Cardiac septum (tissue), 1 donor: ENCODE data around the gene GARIN5B. TPM values are rescaled to one million over a fixed set of nuclear protein-coding genes. Genes with fewer than 3 reads are reported as not detected.
"Not testable (repeated sequence)": the region's sequence is repeated elsewhere in the genome, so short reads cannot be mapped to it uniquely, and the experiment has no call there.

Experiments used
- DNase-seq: peaks from one replicate; pipeline ENCODE4 v3.0.0-alpha.2; 2020; ENCODE audit warnings: low spot score
- intact Hi-C: fragments of 100-400 bp; cut with DNase I; formaldehyde crosslinking; loops from one replicate; pipeline ENCODE4 v1.14.0; 2022
- total RNA-seq: library from RNA; stranded (reverse); fragmentation: NEBNext Ultra II Directional; extraction: Animal tissue kit (Norgen Biotek cat#: 25700); gene quantifications from one replicate; pipeline ENCODE4 v1.2.1, GENCODE V29; 2021
- donor health status: DM: no; HTN: no; CAD: no.

Gene GARIN5B
- total RNA-seq, 1 donor from 2014 or later: not detected

GRCh38 chr19:55339105-55339888, 23.8 kb downstream of the GARIN5B start, which contains the start of gene KMT5C:
KMT5C (plus strand) TSS chr19:55339876; CDS start chr19:55341937, 2,061 bp downstream.
- DNase-seq: peak; percentile 100
- intact Hi-C loops: loop anchor here (1.0 kb wide), 1 partner anchor 46 kb away; the partner anchor contains the start of gene RPL28

DNA sequence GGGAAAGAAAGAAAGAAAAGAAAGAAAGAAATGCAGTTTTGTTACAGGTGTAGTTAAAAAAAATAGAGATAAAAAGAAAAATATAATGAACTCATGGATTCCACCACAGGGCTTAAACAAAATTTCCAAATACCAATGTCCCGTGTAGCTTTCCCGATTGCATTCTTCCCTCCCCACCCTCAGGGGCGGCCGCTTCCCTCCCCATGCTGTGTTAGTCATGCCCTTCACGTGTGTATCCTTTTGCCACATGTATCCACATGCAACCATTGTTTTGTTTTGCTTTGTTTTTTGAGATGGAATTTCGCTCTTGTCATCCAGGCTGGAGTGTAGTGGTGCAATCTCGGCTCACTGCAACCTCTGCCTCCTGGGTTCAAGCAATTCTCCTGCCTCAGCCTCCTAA, 27.0 kb downstream of the GARIN5B start:
- intact Hi-C loops: no loop called here
- no peak for DNase-seq

- intact Hi-C loops: no loop called here
- no peak for DNase-seq
Observed at GRCh38 chr19:55333870-55334269, 29.2 kb downstream of the GARIN5B start.

GRCh38 chr19:55329791-55330190, 33.3 kb downstream of the GARIN5B start:
- DNase-seq, intact Hi-C loops: not testable (repeated sequence)

DNA sequence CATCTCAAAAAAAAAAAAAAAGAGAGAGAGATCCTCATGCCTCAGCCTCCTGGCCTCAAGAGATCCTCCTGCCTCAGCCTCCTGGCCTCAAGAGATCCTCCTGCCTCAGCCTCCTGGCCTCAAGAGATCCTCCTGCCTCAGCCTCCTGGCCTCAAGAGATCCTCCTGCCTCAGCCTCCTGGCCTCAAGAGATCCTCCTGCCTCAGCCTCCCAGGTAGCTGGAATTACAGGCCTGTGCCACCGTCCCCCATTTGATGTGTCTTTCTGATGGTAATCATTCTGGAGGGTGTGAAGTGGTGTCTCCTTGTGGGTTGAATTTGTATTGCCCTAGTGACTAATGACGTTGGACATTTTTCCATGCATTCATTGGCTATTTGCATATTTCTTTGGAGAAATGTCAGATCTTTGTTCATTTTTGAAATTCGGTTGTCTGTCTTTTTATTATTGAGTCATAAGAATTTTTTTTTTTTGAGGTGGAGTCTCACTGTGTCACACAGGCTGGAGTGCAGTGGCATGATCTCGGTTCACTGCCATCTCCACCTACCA, 34.2 kb downstream of the GARIN5B start:
- DNase-seq, intact Hi-C loops: not testable (repeated sequence)

GRCh38 chr19:55325172-55325571, 37.9 kb downstream of the GARIN5B start, which contains the start of gene TMEM150B:
TMEM150B (minus strand) TSS chr19:55325341; CDS start chr19:55321036, 4,305 bp downstream.
- no peak for DNase-seq
- intact Hi-C loops: no loop called here

- intact Hi-C loops: no loop called here
- no peak for DNase-seq
Observed at GRCh38 chr19:55324662-55325061, 38.4 kb downstream of the GARIN5B start.

DNA sequence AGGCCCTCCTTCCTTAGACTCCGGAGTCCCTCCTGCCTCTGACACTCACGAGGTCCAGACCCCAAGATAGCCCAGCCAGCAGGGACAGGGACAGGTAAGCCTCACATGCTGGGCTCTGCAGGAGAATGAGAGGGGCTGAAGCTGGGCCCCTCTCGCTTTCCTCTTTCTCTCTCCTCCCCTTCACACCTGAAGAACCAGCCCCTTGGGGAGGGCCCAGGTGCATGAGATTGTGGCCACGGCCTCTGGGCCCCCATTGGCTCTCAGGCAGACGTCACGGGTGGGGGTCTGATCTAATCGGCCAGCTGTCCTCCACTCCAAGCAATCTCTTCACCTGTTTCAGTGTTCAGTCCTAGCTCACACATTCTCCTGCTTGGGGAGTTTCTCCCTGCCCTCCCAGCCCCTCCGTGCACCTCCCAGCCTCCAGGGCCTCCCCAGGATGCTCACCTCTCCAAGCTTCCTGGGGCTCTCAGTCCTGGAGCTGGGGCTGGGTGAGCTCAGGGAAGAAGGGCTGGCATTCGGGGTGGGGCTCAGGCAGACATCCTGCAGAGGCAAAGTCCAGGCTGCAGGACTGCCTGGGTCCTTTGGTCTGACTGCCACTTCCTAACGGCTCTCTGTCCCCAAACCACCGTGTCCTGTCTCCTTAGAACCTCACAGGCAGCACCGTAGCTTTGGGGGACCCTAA, 40.7 kb downstream of the GARIN5B start:
- intact Hi-C loops: no loop called here

GRCh38 chr19:55321466-55322137, 41.5 kb downstream of the GARIN5B start:
- intact Hi-C loops: no loop called here
- no peak for DNase-seq

More for the DNA sequence above, 40.7 kb downstream of the GARIN5B start:
- no peak for DNase-seq

DNA sequence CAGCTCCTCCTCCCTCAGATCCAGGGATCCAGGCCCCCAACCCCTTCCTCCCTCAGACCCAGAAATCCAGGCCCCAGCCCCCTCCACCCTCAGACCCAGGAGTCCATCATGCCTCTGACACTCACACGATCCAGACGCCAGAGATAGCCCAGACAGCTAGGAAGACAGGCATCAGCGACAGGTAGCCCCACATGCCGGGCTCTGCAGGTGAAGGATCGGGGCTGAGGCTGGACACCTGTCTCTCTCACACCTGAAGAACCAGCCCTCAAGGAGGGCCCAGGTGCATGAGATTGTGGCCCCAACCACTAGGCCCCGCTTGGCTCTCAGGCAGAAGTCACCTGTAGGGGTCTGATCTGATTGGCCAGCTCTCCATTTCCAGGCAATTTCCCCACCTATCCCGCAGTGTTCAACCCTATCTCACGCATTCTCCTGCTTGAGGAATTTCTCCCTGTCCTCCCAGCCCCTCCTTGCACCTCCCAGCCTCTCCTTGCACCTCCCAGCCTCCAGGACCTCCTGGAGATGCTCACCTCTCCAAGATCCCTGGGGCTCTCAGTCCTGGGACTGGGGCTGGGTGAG, 42.1 kb downstream of the GARIN5B start:
- no peak for DNase-seq
- intact Hi-C loops: no loop called here

- intact Hi-C loops: no loop called here
Observed at GRCh38 chr19:55319785-55320184, 43.3 kb downstream of the GARIN5B start.

DNA sequence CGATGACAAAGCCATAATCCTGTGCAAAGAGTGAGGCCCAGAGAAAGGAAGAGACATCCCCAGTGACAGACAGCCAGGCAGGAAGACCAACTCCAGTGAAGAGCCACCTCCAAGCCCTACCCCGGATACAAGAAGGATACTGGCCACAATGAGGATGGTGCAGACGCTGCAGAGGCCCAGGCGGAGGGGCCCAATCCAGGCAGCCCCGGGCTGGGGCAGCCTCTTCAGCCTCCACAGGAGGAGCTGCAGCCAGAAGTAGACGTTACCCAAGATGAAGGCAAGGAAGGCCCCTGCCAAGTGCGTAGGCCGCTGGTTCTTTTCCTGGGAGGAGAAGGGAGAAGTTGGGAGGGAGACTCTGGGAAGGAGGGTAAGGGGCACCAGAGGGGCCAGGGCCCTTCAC, 46.4 kb downstream of the GARIN5B start:
- intact Hi-C loops: no loop called here
- DNase-seq: no peak

More at GRCh38 chr19:55319785-55320184, 43.3 kb downstream of the GARIN5B start:
- DNase-seq: no peak

DNA sequence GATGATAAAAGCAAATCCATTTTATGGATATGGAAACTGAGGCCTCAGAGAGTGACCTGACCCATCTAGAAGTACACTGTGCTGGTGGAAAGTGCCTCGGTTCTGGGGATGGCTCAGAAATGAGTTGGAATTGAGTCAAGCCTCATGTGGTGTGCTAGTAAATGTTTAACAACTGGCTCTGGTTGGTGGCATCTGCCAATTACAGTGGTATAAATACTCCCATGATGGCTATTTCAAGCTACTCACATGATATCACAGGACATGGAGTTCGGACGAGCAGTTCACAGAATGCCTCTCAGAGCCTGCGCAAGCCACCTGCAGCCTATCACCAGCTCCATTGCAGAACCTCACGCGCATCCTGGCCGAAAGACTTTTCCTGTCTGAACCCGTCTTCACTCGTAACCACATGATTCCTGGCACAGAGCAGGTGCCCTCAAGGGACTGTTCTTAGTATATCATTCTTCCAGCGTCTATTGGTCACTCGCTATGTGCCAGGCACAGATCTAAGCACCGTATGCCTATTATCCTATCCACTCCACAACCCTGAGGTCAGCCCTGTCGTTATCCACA, 47.0 kb downstream of the GARIN5B start:
- no peak for DNase-seq
- intact Hi-C loops: no loop called here

- intact Hi-C loops: no loop called here
- no peak for DNase-seq
Observed at GRCh38 chr19:55314396-55314795, 48.7 kb downstream of the GARIN5B start.

GRCh38 chr19:55312621-55313512, 50.2 kb downstream of the GARIN5B start:
- DNase-seq: no peak

GRCh38 chr19:55311797-55312196, 51.3 kb downstream of the GARIN5B start:
- intact Hi-C loops: no loop called here

More at GRCh38 chr19:55312621-55313512, 50.2 kb downstream of the GARIN5B start:
- intact Hi-C loops: no loop called here

DNA sequence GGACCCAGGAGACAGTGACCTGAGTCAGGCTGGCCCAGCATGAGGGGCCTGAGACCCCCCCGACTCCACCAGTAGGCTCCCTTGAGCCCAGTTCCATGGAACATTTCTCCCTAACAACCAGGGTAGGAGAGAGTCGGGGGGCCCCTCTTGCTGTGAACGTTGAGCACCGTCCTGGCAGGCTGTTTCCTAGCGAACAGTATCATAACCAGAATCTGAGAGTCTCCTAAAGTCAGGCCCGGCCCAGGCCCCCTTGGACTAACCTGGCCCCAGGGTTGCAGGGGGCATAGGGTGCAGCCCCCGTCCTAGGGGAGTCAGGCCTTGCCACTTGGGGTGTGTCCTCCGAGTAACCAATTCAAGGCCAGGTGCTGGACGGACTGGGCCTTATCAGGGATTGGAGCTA, 51.7 kb downstream of the GARIN5B start:
- no peak for DNase-seq
- intact Hi-C loops: no loop called here

More at GRCh38 chr19:55311797-55312196, 51.3 kb downstream of the GARIN5B start:
- DNase-seq: no peak

GRCh38 chr19:55310498-55310897, 52.6 kb downstream of the GARIN5B start:
- intact Hi-C loops: no loop called here
- no peak for DNase-seq
